ENCODE results near the gene PDE4A. TPM values are rescaled to one million over a fixed set of nuclear protein-coding genes. Genes with fewer than 3 reads are reported as not detected.
A peak's percentile ranks its signal among the peaks of the same experiment; 100 is the strongest.
"Not testable (repeated sequence)": the region's sequence is repeated elsewhere in the genome, so short reads cannot be mapped to it uniquely, and the experiment has no call there.

Gene PDE4A
- total RNA-seq, 1 experiment from 2014 or later: 1.1 TPM

GRCh38 chr19:10424011-10424637, 3.8 kb downstream of the PDE4A start:
- DNase-seq (ENCODE audit: low spot score): peak; percentile 73

DNA sequence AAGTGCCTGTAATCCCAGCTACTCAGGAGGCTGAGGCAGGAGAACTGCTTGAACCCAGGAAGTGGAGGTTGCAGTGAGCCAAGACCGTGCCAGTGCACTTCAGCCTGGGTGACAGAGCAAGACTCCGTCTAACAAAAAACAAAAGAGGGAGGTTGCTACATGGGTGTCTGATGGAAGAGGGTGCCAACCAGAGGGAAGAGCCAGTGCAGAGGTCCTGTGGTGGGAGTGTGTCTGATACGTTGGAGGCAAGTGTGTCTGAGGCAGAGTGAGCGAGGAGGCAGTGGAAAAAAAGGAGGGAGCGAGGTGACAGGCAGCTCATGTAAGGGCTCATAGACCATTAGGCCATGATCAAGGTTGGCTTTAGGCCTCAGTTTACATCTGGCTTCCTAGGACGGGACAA, 6.8 kb downstream of the PDE4A start:
- DNase-seq (ENCODE audit: low spot score): no peak

DNA sequence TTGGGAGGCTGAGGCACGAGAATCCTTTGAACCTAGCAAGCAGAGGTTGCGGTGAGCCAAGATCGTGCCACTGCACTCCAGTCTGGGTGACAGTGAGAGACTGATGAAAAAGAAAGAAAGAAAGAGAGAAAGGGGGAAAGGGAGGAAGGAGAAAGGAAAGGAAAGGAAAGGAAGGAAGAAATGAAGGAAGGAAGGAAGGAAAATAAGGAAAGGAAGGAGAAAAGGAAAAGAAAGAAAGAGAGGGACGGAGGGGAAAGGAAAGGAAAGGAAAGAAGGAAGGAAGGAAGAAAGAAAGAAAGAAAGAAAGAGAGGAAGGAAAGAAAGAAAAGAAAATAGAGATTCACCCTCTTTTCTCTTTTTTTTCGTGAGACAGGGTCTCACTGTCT, 8.7 kb downstream of the PDE4A start:
- DNase-seq (ENCODE audit: low spot score): no peak

DNA sequence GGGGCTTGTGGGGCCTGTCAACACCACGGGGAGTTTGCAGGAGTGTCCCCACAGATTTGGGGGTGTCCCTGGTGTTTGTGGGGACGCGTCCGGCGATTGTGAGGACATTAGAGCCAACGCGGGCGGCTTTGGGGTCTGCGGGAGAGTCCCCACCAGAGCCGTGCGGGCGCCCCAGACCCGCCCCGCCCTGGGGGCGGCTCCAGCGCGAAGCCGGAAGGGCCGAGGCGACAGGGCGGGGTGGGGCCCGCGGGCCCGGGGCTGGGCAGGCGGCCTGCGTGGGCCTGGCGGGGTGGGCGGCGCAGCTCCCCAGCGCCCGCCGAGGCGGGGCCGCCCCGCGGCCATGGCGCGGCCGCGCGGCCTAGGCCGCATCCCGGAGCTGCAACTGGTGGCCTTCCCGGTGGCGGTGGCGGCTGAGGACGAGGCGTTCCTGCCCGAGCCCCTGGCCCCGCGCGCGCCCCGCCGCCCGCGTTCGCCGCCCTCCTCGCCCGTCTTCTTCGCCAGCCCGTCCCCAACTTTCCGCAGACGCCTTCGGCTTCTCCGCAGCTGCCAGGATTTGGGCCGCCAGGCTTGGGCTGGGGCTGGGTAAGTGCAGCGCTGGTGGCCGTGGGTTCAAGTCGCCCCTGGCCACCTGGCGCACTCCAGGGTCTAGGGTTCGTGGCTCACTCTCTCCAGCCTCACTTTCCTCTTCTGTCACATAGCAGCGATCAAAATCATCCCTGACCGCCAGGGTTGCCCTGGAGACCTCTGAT, 10.3 kb downstream of the PDE4A start:
- no peak for DNase-seq (ENCODE audit: low spot score)

DNA sequence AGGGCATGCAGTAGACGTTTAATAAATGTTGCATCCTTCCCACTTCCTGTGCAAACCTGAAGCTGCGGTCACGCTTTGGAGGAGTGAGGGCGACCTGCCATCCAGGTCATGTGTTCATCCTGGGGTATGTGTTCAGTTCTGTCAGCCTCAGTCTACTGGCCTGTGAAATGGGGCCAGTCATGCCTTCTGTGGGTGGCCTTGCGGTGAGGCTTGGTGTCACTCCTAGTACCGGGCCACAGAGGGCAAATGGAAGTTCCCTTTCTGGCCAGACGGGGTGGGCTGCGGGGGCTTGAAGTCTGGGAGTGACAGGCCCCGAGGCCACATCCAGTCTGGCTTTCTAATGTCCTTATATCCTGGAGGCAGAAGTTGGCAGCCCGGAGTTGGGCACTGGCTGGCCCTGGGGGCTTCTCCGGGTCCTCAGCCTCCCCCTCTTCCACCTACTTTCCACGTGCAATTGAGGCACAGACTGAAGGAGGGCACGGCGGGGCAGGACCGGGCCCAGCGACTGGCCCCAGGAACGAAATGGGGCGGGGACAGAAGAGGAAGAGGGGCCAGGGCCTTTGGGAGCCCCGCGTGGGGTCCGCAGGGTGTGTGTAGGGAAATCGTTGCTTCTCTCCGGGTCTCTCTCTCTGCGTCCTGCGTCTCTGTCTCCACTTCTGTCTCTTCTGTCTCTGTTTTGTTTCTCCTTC, 11.1 kb downstream of the PDE4A start:
- DNase-seq (ENCODE audit: low spot score): peak; percentile 56

- no peak for DNase-seq (ENCODE audit: low spot score)
These were observed 11.8 kb downstream of the PDE4A start for GRCh38 chr19:10431943-10432735.

GRCh38 chr19:10432736-10433130, 12.4 kb downstream of the PDE4A start:
- no peak for DNase-seq (ENCODE audit: low spot score)

- DNase-seq (ENCODE audit: low spot score): no peak
These were observed 12.8 kb downstream of the PDE4A start for GRCh38 chr19:10433131-10433536.

DNA sequence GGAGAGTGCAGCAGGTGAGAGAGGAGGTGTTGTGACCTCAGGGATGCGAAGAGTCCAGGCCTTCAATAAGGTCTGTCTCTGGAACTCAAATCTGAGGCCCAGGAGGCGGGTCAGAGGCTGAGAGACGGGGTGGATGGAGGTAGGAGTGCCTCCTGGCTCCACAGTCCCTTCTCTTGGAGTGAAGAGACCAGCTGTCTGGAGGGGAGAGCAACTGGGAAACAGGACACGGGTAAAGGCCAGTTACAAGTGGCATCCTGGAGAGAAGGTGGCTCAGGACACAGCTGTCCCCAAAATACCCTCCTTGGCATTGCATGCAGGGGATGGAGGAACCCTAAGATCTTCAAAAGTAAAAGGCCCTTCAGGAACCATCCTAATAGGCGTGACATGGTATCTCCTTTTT, 19.2 kb downstream of the PDE4A start:
- DNase-seq (ENCODE audit: low spot score): no peak

- no peak for DNase-seq (ENCODE audit: low spot score)
These were observed 22.4 kb downstream of the PDE4A start for GRCh38 chr19:10442698-10443097.

DNA sequence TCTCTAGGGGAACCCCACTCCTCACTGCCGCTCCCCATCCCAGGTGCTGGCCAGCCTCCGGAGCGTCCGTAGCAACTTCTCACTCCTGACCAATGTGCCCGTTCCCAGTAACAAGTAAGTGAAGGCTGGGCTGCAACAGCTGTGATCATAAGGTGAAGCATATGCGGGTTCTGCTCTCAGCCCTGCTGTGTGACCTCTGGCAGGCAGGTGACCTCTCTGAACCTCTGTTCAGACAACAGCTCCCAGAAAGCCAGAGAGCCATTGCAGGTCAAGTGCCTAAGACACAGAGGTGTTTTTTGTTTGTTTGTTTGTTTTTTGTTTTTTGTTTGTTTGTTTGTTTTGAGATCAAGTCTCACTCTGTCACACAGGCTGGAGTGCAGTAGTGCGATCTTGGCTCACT, 28.7 kb downstream of the PDE4A start:
- DNase-seq (ENCODE audit: low spot score): no peak

DNA sequence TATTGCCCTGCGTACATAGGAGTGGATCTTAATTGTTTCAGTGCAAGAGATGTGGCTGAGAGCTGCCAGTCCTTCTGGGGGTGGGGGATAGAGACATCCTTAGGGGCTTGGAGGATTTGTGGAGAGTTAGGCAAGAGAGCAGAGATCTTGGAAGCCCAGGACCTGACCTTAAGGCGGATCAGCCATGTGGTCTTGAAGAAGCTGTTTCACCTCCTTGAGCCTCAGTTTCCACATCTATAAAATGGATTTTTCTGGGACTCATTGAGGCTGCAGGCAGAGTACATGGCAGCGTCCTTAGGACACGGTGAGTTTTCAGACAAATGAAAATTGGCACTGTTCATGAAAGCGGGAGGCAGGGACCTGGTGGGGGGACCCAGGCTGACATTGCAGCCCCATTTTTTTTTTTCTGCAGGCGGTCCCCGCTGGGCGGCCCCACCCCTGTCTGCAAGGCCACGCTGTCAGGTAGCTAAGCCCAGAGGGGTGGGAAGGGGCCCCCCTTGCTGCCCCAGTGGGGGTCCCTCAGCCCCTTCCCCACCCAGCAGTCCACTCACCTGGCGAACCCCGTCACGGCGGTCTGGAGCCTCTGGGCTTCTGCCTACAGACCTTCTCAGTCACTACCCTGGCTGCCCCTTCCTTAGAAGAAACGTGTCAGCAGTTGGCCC, 30.0 kb downstream of the PDE4A start:
- no peak for DNase-seq (ENCODE audit: low spot score)

GRCh38 chr19:10450853-10451609, 30.7 kb downstream of the PDE4A start:
- no peak for DNase-seq (ENCODE audit: low spot score)

- DNase-seq (ENCODE audit: low spot score): no peak
These were observed 32.6 kb downstream of the PDE4A start for GRCh38 chr19:10452726-10453618.

DNA sequence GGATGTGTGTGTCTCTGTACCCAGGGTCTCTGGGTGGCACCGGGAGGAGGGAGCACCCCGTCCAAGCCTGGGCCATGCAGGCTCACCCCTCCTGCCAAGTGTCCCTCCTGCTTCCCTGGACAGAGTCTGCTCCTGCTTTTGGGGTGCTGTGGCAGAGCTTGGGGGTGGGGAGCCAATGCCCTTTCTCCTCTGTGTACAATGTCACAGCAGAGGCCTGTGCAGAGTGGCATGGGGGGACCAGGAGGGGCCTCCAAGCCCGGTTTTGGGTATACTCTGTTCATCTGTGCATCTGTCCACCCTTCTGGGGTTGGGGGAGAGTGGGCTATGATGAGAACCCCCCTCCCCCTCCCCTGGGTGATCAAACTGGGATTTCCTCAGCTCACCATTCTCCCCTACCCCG, 33.5 kb downstream of the PDE4A start:
- no peak for DNase-seq (ENCODE audit: low spot score)

DNA sequence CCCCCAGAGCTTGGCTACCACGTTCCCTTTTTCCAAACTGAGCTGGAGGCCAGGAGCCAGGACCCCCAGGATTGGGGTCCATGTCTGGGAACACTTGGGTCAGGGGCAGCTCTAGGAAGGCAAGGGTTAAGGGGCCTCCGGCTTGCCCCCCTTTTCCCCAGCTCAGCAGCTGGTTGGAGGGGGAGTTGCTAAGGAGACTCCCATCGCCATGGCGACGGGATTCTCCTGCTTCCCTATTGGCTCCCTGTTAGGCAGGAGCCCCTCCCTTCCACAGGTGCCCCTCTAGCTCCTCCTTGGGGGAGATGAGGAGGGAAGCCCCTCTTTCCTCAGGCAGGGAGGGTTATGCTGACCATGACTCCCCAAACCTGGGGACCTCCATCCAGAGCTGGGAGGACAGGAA, 33.9 kb downstream of the PDE4A start:
- DNase-seq (ENCODE audit: low spot score): no peak

DNA sequence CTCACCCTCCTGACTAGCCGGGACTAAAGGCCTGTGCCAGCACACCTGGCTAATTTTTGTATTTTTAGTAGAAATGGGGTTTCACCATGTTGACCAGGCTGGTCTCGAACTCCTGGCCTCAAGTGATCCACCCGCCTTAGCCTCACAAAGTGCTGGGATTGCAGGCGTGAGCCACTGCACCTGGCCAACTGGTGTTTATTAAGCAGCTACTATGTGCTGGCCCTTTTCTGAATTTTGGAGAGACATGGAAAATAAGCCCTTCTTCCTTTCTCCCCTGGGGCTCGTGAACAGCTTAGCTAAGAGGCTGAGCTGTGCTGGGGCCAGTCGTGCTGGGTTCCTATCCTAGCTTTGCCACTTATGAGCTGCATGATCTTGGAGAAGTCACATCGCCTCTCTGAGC, 38.4 kb downstream of the PDE4A start:
- DNase-seq (ENCODE audit: low spot score): not testable (repeated sequence)

- DNase-seq (ENCODE audit: low spot score): no peak
These were observed 40.3 kb downstream of the PDE4A start for GRCh38 chr19:10460714-10461046.

GRCh38 chr19:10461047-10461949, 41.0 kb downstream of the PDE4A start:
- DNase-seq (ENCODE audit: low spot score): no peak

Measured in H4 (cell line).